ENCODE data around the gene MARK3.
"Not testable (repeated sequence)": the region's sequence is repeated elsewhere in the genome, so short reads cannot be mapped to it uniquely, and the experiment has no call there.

Gene MARK3

GRCh38 chr14:103353362-103353761 is 31.9 kb upstream of the MARK3 start:
- TF ChIP-seq, protein P1, sequence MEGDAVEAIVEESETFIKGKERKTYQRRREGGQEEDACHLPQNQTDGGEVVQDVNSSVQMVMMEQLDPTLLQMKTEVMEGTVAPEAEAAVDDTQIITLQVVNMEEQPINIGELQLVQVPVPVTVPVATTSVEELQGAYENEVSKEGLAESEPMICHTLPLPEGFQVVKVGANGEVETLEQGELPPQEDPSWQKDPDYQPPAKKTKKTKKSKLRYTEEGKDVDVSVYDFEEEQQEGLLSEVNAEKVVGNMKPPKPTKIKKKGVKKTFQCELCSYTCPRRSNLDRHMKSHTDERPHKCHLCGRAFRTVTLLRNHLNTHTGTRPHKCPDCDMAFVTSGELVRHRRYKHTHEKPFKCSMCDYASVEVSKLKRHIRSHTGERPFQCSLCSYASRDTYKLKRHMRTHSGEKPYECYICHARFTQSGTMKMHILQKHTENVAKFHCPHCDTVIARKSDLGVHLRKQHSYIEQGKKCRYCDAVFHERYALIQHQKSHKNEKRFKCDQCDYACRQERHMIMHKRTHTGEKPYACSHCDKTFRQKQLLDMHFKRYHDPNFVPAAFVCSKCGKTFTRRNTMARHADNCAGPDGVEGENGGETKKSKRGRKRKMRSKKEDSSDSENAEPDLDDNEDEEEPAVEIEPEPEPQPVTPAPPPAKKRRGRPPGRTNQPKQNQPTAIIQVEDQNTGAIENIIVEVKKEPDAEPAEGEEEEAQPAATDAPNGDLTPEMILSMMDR (IDR thresholded peaks at IDR 0.05; ENCODE audit: borderline replicate concordance, insufficient read depth, low read depth, low read length): no peak
- H3K4me3 ChIP-seq (ENCODE audit: low read depth, low read length): no peak overlapping the region

GRCh38 chr14:103354141-103354540 is 31.1 kb upstream of the MARK3 start:
- no peak overlapping the region for H3K4me3 ChIP-seq (ENCODE audit: low read depth, low read length)
- TF ChIP-seq, protein P1 (IDR thresholded peaks at IDR 0.05; ENCODE audit: borderline replicate concordance, insufficient read depth, low read depth, low read length): no peak

- TF ChIP-seq, protein P1 (IDR thresholded peaks at IDR 0.05; ENCODE audit: borderline replicate concordance, insufficient read depth, low read depth, low read length): no peak
- H3K4me3 ChIP-seq (ENCODE audit: low read depth, low read length): no peak overlapping the region
These were observed 29.1 kb upstream of the MARK3 start for GRCh38 chr14:103356024-103356682.

- not testable (repeated sequence) for H3K4me3 ChIP-seq (ENCODE audit: low read depth, low read length)
These were observed 27.7 kb upstream of the MARK3 start for GRCh38 chr14:103357552-103357951.

DNA sequence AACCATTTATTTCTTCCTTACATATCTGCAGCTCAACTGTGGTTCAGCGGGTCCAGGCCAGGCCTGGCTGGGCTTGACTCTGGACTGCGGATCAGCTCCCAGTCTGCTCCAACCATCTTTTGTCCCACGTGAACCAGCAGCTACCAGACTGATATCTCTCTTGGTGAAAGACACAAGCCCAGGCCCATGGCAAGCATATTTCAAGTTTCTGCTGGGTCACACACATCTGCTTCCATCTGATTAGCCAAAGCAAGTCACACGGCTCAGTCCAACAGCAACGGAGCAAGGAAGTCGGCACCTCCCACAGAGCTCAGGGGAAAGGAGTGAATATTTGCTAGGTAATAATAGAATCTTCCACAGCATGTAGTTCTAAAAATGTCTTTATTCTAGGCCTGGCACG is 24.7 kb upstream of the MARK3 start:
- TF ChIP-seq, protein P1 (IDR thresholded peaks at IDR 0.05; ENCODE audit: borderline replicate concordance, insufficient read depth, low read depth, low read length): no peak

GRCh38 chr14:103361867-103362266 is 23.3 kb upstream of the MARK3 start:
- TF ChIP-seq, protein P1 (IDR thresholded peaks at IDR 0.05; ENCODE audit: borderline replicate concordance, insufficient read depth, low read depth, low read length): no peak
- no peak overlapping the region for H3K4me3 ChIP-seq (ENCODE audit: low read depth, low read length)

More for the DNA sequence above, 24.7 kb upstream of the MARK3 start:
- H3K4me3 ChIP-seq (ENCODE audit: low read depth, low read length): no peak overlapping the region

- TF ChIP-seq, protein P1 (IDR thresholded peaks at IDR 0.05; ENCODE audit: borderline replicate concordance, insufficient read depth, low read depth, low read length): no peak
- H3K4me3 ChIP-seq (ENCODE audit: low read depth, low read length): no peak overlapping the region
These were observed 22.4 kb upstream of the MARK3 start for GRCh38 chr14:103362780-103363179.
